ENCODE data around the gene INO80C.

- TF ChIP-seq POLR2AphosphoS5 (IDR thresholded peaks at IDR 0.05; ENCODE audit: borderline replicate concordance, low read depth, low read length) (no peak), EZH2 (IDR thresholded peaks at IDR 0.05) (no peak), FOXP2 (optimal IDR thresholded peaks at IDR 0.05; ENCODE audit: control extremely low read depth, extremely low read length, insufficient read depth) (no peak)
These were observed 762 bp downstream of the INO80C start for GRCh38 chr18:35497027-35497369.
